DMS153 treated with DMSO at 0.1 percent for 48 hours (cell line): Measurements from ENCODE around the gene ULK3.
"Not testable (repeated sequence)": the region's sequence is repeated elsewhere in the genome, so short reads cannot be mapped to it uniquely, and the experiment has no call there.

Experiments
- DNase-seq: peaks from one replicate; lab custom pipeline; 2025; ENCODE audit not compliant: unreplicated experiment; lab: John Stamatoyannopoulos, UW

Gene ULK3, protein sequence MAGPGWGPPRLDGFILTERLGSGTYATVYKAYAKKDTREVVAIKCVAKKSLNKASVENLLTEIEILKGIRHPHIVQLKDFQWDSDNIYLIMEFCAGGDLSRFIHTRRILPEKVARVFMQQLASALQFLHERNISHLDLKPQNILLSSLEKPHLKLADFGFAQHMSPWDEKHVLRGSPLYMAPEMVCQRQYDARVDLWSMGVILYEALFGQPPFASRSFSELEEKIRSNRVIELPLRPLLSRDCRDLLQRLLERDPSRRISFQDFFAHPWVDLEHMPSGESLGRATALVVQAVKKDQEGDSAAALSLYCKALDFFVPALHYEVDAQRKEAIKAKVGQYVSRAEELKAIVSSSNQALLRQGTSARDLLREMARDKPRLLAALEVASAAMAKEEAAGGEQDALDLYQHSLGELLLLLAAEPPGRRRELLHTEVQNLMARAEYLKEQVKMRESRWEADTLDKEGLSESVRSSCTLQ

DNA sequence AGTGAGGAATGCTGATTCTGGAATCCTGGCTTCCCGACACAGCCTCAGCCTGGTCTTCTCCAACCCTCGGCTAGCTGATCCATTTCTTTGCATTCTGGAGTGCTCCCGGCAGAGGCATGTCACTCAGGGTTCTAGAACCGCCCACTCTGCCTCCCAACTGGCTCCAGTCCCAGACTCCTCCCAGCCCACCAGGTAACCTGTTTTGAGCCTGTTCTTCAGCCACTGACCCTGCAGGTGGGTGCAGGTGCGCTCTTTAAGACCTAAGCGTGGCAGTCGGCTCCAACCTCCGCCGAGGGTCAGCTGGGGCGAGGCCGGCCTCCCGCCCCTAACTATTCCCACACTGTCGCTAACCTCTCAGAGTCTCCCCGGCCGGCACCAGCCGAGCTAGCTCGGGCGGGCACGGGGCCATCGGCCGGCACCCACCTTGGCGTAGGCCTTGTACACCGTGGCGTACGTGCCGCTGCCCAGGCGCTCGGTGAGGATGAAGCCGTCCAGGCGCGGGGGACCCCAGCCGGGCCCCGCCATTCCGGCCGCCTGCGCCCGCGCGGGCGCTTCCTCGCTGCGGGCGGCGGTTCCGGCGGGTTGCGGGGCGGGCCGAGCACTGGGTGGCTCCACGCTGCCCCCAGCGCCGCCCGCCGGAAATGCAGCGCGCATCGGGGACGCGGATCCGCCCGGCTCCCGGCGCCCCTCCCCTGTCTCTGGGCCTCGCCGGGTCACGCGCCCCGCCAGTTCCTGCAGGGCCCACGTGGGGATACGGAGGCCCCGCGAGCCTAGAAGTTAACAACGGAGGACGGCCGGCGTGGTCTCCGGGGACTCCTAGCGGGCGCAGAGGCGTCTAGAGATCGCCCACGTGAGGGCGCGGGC lies at the start of gene ULK3:
Gene ULK3 (minus strand): TSS at position 576 of the 864 bp plus-strand sequence. CDS start 51 bp downstream, at position 525.
- DNase-seq, result peak; percentile 49

DNA sequence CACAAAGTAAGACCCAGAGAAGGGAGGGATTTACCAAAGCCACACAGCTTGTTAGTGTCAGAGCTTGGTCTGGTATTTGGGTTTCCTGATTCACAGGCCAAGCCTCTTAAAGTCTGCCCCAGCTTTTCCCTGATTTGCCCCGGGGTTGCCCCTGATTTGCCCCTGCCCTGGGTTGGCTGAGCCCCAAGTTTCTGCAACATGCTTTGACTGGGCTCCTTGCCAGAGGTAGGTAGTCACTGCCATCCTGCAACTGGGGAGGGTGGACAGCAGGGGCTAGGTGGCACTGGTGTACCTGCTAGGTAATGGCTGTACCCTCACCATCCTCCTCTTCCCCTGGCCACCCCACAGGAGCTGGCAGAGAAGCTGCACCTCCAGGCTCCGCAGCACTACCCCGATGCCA lies 49.4 kb upstream of the ULK3 start:
- no peak for DNase-seq

DNA sequence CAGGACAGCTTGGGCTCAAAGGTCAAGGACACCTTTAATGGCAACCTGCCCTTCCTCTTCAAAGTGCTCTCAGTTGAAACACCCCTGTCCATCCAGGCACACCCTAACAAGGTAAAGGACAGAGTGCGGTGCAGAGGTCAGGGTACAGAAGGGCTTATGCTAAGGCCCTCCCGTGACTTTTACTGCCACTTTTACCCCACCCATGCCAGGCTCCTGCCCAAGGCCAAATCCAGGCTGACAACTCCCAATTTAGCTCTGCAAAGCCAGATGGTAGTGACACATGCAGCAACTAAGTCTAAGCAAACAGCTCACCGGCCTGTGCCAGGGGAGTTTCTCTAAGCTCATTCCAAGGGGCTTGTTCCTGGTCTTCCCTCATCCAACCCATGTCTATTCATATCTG lies 48.5 kb upstream of the ULK3 start:
- no peak for DNase-seq

DNA sequence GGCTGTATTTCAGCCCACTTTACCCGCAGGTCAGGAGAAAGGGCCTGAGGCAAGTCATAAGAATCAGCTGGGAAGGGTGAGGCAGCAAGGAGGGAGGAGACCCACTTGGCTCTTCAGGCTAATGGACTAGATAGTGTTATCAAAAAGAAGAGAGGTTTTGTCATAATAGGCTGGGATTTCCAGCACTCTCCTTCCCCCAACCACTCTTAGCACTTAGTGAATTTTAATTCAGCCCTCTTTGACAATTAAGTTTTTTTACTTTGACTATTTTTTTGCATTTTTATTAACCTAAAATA lies 47.7 kb upstream of the ULK3 start:
- no peak for DNase-seq

DNA sequence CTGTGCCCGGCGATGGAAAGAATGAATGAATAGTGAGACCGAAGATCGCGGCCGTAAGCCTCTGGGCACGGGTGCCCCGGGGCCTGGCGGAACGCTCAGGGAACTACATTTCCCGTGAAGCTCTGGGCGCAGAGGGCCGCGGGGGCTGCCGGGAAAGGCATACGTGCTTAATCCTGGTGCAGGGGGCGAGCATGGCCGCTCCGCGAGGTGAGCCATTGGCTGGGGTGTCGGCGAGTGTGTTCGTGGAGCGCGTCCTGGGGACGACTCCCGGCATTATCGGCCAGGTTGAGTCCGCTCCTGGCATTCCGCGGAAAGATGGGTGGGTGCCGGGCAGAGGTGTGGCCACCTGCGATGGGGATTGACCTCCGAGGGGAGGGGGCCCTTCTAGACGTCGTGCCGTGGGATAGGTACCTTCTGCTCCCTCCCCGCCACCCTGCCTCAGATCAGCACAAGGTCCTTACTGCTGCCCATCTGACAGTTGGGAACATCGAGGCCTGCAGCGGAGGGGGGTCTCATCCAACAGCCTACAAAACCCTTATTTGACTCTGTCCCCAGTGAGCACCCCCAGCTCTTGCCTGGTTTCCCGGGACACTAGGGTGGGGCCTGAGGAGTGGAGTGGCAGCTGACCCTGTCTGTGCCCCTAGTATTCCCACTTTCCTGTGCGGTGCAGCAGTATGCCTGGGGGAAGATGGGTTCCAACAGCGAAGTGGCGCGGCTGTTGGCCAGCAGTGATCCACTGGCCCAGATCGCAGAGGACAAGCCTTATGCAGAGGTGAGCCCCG lies 47.1 kb upstream of the ULK3 start, which contains the start of gene MPI:
Gene MPI (plus strand): TSS at position 160 of the 782 bp plus-strand sequence. CDS start 32 bp downstream, at position 192.
- DNase-seq, result peak; percentile 38

DNA sequence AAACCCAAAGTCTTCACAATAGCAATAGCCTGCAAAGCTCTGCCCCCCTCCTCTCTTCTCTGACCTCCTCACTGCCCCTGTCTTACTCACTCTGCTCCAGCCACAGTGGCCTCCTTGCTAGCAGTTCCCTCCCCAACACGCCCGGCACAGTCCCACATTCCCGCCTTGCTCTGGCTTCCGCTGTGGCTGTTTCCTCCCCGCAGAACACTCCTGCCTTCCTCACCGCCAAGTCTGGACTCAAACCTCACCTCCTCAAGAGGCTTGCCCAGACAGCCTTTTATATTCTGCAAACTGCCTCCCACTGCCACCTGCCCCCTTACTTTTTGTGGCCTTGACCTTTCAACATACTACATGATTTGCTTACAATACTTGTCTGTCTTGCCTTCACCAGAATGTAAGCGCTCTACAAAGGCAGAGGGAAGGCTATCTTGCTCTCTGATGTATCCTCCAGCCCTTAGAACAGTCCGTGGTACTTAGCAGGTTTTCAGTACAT lies 46.5 kb upstream of the ULK3 start:
- no peak for DNase-seq

DNA sequence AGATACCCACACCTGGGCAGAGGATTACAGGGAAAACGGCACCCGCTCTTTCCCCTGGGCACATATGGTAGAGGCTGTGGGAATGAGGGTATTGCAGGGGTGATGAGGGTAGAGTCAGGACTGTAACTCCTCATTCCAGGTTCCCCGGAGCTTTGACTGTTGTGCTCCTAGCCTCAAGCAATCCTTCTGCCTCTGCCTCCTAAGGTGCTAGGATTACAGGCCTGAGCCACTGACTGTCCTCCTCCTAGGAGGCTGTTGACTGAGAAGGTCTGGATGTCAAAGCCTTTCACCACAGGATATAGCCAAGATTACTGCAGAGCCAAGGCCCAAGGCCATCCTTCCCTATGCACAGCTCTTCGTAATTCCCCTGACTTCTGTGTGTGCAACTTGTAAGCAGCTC lies 45.8 kb upstream of the ULK3 start:
- DNase-seq, result no peak

DNA sequence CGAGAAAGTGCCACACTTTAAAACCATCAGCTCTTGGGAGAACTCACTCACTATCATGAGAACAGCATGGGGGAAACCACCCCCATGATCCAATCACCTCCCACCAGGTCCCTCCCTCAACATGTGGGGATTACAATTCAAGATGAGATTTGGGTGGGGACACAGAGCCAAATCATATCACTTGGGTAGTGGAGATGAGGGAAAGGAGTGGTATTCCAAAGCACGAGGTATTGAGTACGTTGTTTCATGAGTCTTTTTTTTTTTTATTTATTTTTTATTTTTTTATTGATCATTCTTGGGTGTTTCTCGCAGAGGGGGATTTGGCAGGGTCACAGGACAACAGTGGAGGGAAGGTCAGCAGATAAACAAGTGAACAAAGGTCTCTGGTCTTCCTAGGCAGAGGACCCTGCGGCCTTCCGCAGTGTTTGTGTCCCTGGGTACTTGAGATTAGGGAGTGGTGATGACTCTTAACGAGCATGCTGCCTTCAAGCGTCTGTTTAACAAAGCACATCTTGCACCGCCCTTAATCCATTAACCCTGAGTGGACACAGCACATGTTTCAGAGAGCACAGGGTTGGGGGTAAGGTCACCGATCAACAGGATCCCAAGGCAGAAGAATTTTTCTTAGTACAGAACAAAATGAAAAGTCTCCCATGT lies 44.7 kb upstream of the ULK3 start:
- DNase-seq, result not testable (repeated sequence)

DNA sequence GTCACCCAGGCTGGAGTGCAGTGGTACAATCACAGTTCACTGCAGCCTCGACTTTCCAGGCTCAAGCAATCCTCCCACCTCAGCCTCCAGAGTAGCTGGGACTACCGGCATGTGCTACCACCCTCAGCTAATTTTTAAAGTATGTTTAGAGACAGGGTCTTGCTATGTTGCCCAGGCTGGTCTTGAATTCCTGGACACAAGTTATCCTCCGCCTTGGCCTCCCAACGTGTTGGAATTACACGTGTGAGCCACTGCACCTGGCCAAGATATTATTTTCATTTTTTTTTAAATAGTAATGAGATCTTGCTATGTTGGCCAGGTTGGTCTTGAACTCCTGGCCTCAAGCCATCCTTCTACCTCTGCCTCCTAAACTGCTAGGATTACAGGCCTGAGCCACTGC lies 42.5 kb upstream of the ULK3 start:
- DNase-seq, result no peak

DNA sequence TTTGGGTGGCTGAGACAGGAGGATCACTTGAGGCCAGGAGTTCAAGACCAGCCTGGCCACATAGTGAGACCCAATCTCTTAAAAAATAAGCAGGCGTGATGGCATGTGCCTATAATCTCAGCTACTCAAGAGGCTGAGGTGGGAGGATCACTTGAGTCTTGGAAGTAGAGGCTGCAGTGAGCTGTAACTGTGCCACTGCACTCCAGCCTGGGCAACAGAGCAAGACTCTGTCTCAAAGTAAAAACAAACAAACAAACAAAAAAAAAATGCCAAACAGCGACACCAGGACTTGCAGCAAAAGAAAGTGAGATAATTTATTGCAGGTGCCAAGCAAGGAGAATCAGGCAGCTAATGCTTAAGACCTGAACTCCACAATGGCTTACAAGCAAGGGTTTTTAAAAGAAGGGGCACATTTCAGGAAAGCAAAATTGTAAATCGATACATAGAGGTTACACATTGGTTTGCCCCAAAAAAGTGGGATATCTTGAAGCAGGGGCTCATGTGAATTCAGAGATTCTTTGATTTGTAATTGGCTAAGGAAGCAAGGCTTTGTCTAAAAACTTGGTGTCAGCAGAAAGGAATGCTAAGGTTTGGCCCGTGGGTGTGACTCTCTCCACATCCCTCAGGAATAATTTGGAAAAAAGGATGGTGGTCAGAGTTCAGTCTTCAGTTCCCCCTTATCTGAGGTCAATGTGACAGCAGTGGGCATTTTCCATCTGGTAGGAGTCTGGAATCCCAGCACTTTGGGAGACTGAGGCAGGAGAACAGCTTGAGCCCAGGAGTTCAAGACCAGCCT lies 41.7 kb upstream of the ULK3 start:
- no peak for DNase-seq

DNA sequence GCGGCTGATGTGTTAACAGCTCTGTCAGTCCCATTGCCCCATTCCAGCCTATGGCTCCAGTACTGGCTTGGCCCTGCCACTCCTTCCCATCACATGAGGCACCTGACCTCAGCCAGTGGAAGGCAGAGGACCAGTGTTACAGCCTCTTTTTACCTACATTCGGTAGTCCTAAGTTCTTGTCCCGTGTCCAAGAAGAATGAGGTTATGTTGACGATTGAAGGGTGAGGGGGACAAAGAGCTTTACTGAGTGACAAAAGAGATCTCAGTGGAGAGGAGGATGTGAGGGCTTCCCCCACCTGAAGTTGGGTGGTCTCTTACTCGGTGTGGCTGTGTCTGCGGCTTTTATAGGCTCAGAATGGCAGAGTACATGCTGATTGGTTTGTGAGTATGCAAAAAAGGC lies 39.6 kb upstream of the ULK3 start:
- DNase-seq, result no peak

DNA sequence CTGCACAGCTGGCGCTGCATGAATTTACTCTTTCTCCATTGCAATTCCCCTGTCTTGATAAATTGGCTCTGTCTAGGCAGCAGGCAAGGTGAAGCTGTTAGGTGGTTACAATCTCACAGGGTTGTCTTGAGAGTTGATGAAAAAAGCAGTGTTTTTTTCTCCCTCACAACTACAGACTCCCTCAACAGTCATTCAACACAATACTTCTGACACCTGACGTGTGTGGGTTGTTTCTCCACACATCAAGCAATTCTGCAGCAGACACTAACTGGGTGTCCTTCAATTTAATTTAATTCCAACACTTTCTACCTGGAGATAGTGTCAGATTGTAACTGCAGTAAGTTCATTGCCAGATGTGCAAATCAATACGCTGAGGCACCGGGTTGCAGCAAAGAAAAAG lies 35.3 kb upstream of the ULK3 start:
- no peak for DNase-seq

DNA sequence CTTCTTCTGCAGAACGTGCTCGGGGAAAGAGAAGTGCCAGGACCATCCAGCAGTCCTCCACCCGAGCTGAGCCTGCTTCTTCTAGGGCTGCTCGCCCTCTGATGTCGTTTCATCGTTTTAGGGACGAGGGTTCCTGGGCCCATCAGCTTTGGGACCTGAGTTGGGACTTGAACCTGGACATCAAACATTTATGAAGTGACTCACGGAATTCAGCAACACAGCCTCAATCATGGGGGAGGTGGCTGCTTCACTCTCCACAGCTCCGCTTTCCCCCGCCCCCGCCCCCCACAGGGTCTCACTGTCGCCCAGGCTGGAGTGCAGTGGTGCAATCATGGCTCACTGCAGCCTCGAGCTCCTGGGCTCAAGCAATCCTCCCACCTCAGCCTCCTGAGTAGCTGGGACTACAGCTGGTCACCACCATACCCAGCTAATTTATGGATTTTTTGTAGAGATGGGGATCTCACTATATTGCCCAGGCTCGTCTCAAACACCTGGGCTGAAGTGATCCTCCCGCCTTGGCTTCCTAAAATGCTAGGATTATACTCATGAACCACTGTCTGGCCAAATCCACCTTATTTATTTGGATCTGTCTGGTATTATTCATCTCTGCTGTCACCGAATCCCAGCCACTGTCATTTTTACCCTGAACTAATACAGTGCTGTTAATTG lies 30.9 kb upstream of the ULK3 start:
- no peak for DNase-seq

DNA sequence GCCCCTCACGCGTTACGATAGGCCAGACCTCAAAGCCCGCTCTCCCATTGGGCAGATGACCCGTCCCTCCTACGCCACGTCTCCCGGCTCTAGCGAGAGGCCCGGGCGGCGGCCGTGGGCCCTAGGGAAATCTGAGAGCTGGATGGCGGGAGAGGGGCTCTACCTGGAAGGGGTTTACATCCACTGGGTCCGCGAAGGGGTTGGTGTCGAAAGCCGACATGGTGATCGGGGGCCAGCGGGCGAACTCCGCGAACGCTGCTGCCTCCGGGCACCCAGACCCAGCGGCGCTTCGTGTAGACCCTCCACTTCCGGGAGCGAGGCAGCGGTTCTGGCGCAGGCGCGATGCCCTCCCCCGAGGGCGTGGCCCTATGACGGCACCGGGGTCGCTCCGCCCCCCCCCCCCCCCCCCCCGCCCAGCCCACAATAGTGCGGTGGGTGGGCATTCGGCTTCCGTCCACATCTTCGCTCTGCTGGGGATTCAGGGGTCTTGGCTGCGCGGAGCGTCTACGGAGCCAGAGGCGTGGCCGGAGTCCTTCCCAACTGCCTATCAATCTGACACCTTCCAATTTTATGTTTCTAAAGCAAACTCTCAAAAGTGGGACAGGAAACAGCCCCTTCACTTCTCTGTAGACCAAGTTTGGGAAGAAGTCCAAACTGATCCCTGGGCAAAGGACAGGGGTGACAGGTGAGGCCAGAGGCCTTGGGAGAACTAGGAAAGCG lies 30.2 kb upstream of the ULK3 start, which contains the start of gene SCAMP2:
Gene SCAMP2 (minus strand): TSS at position 330 of the 720 bp plus-strand sequence. CDS start 110 bp downstream, at position 220.
- peak; percentile 47 for DNase-seq

DNA sequence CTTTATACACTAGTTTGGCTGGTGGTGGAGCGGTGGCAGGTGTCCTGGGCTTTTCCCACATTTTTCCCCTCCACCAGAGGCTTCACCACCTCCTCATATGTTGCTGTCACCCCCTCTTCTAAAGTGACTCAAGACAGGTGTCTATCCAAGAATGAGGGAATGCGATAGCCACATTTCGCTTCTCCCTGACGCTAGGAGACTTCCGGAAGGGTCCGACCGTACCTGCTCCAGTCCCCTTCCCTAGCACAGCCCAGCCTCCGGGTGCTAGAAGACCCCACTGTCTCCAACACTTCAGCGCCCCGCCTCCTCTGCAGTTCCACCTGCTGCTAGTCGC lies 29.7 kb upstream of the ULK3 start:
- no peak for DNase-seq

DNA sequence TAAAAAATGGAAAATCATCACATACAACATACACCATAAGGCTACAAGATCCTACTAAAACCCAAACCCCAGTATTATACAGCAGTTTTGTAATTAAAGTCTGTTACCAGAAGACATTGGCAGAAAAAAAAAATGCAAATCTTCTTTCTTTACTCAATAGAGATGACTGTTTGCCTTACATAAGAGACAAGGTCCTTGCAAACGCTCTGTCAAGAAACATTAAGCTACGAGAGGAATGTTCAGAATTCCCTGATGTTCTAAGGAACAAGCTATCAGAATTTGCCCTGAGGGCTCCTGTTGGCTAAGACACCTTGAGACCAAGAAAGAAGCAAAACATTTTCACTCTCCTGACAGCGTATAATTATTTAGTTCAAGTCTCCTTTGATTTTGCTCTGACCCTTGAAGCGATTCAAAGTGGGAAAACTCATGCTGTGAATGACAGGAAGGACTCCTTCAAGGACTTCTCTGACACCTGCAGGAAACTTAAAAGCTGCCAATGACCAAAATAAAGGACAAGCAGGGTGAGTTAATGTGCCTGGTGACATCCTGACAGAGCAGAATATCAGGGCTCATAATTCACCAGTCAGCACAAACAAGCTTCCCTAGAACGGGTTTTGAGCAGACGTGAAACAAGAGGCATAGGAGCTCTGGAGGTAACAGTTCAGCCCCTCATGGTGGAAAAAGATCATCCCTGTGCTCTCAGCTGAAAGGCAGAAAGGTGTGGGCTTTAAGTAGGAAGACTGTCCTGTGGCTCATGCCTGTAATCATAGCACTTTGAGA lies 27.7 kb upstream of the ULK3 start:
- no peak for DNase-seq

DNA sequence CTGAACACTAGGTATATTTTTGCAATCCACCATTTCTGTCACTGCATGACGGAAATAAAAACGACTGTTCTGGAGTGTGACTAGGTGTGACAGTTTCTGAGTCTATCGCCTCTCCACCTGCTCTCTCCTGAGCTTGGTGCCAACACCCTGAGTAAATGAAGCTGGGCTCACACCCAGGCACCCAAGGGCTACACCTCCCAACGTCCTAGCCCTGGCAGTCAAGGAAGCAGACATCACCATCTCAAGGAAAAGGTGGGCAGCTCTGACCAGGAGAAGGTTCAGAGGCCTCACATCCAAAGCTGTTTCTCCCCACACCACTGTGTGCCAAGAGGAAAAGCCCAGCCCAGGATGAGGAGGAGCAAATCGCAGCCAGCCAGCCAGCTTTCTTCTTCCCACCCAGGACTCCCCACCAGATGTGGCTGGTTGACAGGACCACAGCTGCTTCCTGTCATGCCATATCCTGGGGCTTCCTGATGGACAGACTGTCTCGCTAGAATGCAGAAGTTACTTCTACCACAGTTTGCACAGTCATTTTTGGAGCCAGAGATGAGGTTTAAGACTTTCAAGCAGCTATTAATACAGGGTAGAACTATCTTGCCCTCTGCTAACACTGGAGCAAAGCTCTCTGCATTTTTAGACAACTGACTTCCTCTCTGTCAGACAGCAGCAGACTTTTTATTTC lies 26.9 kb upstream of the ULK3 start:
- DNase-seq, result no peak
